Measurements from ENCODE around the gene SLC7A5.

SLC7A5 gene

DNA sequence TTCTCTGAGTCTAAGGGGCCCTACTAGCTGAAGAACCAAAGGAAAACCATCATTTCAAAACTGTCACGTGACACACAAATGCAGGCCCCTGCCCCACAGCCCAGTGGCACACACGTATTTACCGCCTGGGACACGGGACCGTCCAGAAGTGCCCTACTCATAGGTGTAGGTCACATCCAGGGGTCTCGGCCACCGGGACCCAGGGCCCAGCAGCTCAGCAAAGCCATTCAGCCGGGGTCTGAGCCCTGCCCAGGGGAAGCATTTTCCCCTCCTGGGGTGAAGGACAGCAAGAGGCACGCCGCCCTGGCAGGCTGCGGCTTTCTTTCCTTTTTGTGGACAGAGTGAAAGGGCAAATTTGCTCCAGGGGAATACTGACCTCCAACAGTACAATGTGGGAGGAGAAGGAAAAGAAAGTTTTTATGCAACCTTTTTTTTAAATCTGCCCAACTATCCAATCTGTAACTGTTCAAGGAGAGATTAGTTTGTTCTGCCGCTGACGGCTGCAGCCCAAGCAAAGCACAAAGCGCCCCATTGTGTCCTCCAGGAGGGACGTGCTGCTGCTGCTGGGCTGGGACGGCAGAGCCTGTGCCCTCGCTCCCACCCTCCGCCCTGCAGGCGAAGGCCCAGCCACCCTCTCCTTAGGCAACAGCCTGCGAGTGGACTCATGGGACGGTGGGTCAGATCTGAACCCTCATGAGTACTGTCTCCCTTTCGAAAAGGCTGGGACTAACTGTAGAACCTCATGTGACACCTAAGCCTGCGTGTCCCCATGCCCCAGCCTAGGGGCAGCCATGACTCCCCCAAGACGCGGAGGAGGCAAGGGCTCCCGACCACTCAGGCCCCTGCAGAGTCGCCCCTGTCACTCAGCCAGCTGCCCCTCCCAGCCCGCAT, 21.3 kb downstream of the SLC7A5 start:
- H3K9ac ChIP-seq (ENCODE audit: low read depth, low read length), result no peak overlapping the region
- peaks cover 49% of the 10 kb centered on the region for H3K36me3 ChIP-seq (ENCODE audit: insufficient read depth, low read depth, low read length)
- H3K27me3 ChIP-seq (ENCODE audit: insufficient read depth, low read length), result no peaks in the 10 kb centered on the region
- peaks cover 8% of the 10 kb centered on the region for H3K4me1 ChIP-seq (ENCODE audit: insufficient read depth, low read length)
- H3K4me3 ChIP-seq (ENCODE audit: low read length), result no peak overlapping the region
- H3K9me3 ChIP-seq (ENCODE audit: insufficient read depth, low read depth, low read length), result no peaks in the 10 kb centered on the region
- no peak overlapping the region for H3K27ac ChIP-seq (ENCODE audit: low read length)

DNA sequence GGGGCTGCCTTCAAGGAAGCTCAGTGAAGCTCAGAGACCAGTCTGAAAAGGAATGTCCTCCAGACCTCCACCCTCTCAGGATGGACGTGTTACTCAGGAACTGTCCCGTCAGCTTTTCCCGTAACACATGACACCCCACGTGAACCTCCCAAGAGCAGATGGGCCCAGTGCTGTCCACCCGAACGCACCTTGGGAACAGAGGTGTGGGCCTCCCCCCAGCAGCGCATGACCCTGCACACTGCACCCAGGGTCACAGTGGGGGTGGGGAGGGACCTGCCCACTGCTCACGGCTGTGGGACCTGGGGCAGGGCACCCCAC, 21.9 kb downstream of the SLC7A5 start:
- Histone ChIP-seq H3K4me3 (ENCODE audit: low read length) (no peak overlapping the region), H3K27me3 (ENCODE audit: insufficient read depth, low read length) (no peaks in the 10 kb centered on the region), H3K4me1 (ENCODE audit: insufficient read depth, low read length) (peaks cover 3% of the 10 kb centered on the region; the same call in 1 of the 2 replicates), H3K9me3 (ENCODE audit: insufficient read depth, low read depth, low read length) (no peaks in the 10 kb centered on the region), H3K9ac (ENCODE audit: low read depth, low read length) (no peak overlapping the region), H3K27ac (ENCODE audit: low read length) (no peak overlapping the region), H3K36me3 (ENCODE audit: insufficient read depth, low read depth, low read length) (peaks cover 49% of the 10 kb centered on the region)

DNA sequence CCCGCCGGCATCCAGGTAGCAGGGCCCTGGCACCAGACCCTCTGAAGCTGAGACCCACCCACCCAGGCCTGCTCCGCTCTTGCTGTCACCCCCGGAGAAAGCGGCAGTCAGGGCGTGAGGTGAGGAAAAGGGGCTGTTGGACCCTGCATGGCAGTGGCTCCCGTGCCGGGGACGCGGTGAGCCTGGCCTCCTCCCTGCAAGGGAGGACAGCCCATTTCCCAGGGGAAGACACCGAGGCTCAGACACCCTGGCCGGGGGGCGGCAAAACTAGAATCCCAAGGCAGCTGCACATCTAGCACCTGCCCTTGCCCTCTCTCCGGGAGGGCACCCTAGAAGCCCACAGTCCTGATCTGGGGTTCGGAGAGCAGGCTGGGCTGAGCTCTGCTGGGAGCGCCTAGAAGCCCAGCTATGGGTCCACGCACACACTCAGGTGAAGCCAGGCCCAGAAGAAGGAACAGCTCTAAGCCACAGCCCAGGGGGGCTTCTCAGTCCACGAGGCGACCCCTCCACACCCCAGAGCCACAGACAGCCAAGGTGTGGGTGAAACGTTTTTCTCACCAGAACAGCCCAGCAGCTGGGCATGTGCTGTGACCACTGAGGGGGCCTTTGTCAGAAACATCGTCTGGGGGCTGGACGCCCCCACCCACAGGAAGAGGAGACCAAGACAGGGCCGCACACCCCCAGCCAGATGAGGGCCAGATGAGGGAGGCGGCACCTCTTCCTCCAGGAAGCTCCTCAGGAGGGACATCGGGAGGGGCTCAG, 22.4 kb downstream of the SLC7A5 start:
- no peaks in the 10 kb centered on the region for H3K9me3 ChIP-seq (ENCODE audit: insufficient read depth, low read depth, low read length)
- H3K27ac ChIP-seq (ENCODE audit: low read length), result no peak overlapping the region
- H3K4me3 ChIP-seq (ENCODE audit: low read length), result no peak overlapping the region
- H3K9ac ChIP-seq (ENCODE audit: low read depth, low read length), result no peak overlapping the region
- H3K36me3 ChIP-seq (ENCODE audit: insufficient read depth, low read depth, low read length), result peaks cover 55% of the 10 kb centered on the region
- peaks cover 3% of the 10 kb centered on the region; the same call in 1 of the 2 replicates for H3K4me1 ChIP-seq (ENCODE audit: insufficient read depth, low read length)
- H3K27me3 ChIP-seq (ENCODE audit: insufficient read depth, low read length), result no peaks in the 10 kb centered on the region

DNA sequence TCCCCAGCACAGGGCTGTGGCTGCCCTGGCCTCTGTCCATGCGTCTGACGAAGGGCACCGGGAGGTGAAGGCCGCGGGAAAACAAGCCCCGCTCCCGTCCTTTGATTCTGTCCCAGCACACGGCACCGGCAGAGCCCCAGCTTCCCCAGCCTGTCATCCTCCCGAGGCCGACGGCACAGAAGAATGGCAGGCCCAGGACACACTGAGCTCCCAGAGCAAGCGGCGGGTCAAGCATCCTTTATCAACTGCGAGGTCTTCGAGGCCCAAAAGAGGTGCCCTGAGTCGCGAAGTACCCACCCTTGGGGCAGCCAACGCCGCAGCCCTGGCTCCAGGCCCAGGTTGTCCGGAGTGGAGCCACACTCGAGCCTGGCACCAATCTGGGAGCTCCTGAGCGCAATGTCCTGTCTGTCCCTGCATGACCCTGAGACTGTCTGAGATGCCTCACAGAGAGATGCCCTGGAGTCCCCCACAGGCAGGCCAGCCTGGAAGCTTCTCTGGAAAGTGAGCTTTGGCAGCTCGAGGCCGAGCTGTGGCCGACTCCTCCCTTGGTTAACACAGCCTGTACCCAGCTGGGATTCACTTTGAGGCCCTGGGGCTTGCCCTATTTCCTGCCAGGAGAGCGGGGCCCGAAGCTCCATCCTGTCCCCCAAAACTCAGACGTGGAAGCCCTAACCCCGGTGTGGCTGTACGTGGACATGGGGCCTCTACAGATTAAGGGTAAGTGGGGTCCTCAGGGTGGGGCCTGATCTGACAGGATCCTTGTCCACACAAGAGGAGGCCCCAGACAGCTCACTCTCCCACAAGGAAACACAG, 23.3 kb downstream of the SLC7A5 start:
- H3K9ac ChIP-seq (ENCODE audit: low read depth, low read length), result no peak overlapping the region
- H3K4me3 ChIP-seq (ENCODE audit: low read length), result no peak overlapping the region
- H3K4me1 ChIP-seq (ENCODE audit: insufficient read depth, low read length), result 0 out of 2 replicates have a peak, but pooled peaks cover 3% of the 10 kb centered on the region
- no peaks in the 10 kb centered on the region for H3K27me3 ChIP-seq (ENCODE audit: insufficient read depth, low read length)
- H3K36me3 ChIP-seq (ENCODE audit: insufficient read depth, low read depth, low read length), result peaks cover 56% of the 10 kb centered on the region
- H3K27ac ChIP-seq (ENCODE audit: low read length), result no peak overlapping the region
- no peaks in the 10 kb centered on the region for H3K9me3 ChIP-seq (ENCODE audit: insufficient read depth, low read depth, low read length)

DNA sequence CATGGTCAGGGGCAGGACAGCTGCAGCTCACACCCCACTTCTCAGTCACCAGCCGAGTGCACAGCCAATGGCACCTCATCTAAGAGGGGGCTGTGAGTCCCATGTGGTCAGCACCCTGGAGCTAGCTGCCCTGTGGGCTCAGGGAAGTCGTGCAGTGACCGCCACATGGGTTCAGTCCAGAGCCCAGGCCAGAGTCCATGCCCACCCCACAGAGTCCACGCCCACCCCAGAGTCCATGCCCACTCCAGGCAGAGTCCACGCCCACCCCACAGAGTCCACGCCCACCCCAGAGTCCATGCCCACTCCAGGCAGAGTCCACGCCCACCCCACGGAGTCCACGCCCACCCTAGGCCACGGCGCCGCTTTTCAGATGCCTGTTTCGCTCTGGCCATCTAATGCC, 24.1 kb downstream of the SLC7A5 start:
- Histone ChIP-seq H3K36me3 (ENCODE audit: insufficient read depth, low read depth, low read length) (peaks cover 56% of the 10 kb centered on the region), H3K4me1 (ENCODE audit: insufficient read depth, low read length) (0 out of 2 replicates have a peak, but pooled peaks cover under 1% of the 10 kb centered on the region), H3K9me3 (ENCODE audit: insufficient read depth, low read depth, low read length) (no peaks in the 10 kb centered on the region), H3K27ac (ENCODE audit: low read length) (no peak overlapping the region), H3K27me3 (ENCODE audit: insufficient read depth, low read length) (no peaks in the 10 kb centered on the region), H3K9ac (ENCODE audit: low read depth, low read length) (no peak overlapping the region), H3K4me3 (ENCODE audit: low read length) (no peak overlapping the region)

DNA sequence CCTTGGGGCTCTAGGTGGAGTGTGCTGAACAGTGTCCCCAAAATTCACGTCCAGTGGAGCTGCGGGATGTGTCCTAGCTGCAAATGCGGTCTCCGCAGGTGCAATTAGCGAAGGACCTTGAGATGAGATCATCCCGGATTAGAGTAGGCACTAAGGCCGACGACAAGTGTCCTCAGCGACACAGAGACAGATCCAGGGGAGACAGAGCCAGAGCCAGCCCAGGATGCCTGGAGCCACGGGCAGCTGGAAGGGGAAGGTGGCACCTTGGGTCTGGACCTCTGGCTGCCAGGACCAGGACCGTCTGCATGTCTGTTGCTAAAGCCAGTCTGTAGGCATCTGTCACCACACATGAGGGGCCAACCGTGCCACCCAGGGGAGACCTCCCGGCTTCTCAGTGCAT, 24.5 kb downstream of the SLC7A5 start:
- Histone ChIP-seq H3K4me3 (ENCODE audit: low read length) (no peak overlapping the region), H3K4me1 (ENCODE audit: insufficient read depth, low read length) (no peaks in the 10 kb centered on the region), H3K36me3 (ENCODE audit: insufficient read depth, low read depth, low read length) (peaks cover 56% of the 10 kb centered on the region), H3K9me3 (ENCODE audit: insufficient read depth, low read depth, low read length) (no peaks in the 10 kb centered on the region), H3K27ac (ENCODE audit: low read length) (no peak overlapping the region), H3K27me3 (ENCODE audit: insufficient read depth, low read length) (no peaks in the 10 kb centered on the region), H3K9ac (ENCODE audit: low read depth, low read length) (no peak overlapping the region)

DNA sequence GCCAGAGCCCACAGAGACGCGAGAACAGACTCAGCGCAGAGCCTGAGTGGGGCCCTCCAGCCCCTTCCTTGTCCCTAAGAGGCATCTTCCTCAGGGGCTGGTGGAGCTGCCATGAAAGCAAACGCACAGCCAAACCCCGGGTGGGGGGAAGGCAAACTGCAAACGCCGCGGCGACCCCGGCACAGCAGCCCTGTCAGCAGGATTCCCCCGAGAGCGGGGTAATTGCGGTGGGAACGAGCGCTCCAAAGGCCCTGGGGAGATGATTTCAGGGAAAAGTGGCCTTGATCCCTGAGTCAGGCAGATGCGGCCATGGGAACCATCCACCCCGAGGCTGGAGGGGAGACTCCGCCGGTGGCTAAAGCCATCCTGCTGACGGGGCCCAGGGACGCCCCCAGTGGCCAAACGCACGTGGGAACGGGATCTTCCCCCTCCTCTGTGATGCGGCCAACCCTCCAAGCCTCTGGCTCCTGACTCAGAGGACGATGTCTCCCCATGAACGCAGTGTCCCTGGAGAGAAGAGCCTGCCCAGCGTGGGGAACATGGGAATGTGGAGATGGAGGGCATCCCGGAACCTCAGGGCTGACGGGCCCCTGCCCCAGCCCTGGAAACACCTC, 25.1 kb downstream of the SLC7A5 start:
- Histone ChIP-seq H3K9ac (ENCODE audit: low read depth, low read length) (no peak overlapping the region), H3K27me3 (ENCODE audit: insufficient read depth, low read length) (no peaks in the 10 kb centered on the region), H3K9me3 (ENCODE audit: insufficient read depth, low read depth, low read length) (no peaks in the 10 kb centered on the region), H3K4me3 (ENCODE audit: low read length) (no peak overlapping the region), H3K27ac (ENCODE audit: low read length) (no peak overlapping the region), H3K4me1 (ENCODE audit: insufficient read depth, low read length) (no peaks in the 10 kb centered on the region), H3K36me3 (ENCODE audit: insufficient read depth, low read depth, low read length) (peaks cover 56% of the 10 kb centered on the region)

DNA sequence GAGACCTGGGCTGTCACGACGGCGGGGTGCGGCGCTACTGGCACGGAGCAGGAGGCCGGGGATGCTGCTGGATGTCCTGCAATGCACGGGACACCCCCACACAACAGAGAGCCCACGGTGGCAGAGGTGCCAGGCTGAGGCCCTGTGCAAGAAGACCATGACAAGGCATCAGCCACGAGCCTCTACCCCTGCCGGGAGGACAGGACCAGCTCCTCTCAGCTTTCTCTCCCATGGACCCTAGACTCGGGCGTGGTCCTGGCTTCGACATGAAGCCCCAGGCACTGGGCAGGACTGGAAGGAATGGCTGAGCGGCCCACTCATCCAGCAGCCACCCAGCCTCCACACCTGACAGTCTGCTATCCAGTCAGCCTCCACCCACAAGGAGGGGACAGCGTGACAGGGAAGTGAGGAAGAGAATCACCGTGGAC, 25.6 kb downstream of the SLC7A5 start:
- no peaks in the 10 kb centered on the region for H3K27me3 ChIP-seq (ENCODE audit: insufficient read depth, low read length)
- H3K4me3 ChIP-seq (ENCODE audit: low read length), result no peak overlapping the region
- no peak overlapping the region for H3K27ac ChIP-seq (ENCODE audit: low read length)
- H3K36me3 ChIP-seq (ENCODE audit: insufficient read depth, low read depth, low read length), result peaks cover 56% of the 10 kb centered on the region
- no peak overlapping the region for H3K9ac ChIP-seq (ENCODE audit: low read depth, low read length)
- no peaks in the 10 kb centered on the region for H3K4me1 ChIP-seq (ENCODE audit: insufficient read depth, low read length)
- H3K9me3 ChIP-seq (ENCODE audit: insufficient read depth, low read depth, low read length), result no peaks in the 10 kb centered on the region

DNA sequence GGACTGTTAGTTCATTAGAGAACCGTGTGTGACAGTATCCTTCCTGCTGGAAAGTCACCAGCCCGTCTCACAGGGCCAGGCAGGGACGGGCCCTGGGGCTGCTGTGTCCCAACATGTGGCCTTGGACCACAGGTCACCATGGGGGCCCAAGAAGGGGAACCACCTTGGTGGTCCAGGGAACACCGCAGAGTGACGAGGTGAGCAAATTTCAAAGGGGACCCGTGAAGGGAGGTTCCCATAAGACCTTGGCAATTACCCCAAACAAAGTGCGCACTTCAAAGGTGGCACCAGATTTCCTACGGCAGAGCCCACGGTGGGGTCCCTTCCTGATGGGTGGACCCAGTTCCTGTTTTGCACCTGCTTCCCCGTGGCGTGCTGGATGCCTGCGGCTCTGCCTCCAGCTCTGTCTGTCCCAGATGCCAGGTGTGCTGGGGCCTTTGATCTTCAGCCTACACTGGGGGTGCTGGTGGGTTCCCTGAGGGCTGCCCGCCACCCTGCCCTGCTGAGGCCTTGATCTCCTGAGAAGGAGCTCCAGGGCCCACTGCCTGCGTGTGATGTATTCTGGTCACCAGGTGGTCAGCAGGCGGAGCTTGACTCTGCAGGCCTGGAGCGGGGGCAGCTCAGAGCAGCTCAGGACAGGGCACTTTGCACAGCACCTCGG, 27.0 kb downstream of the SLC7A5 start:
- Histone ChIP-seq H3K9me3 (ENCODE audit: insufficient read depth, low read depth, low read length) (no peaks in the 10 kb centered on the region), H3K4me1 (ENCODE audit: insufficient read depth, low read length) (no peaks in the 10 kb centered on the region), H3K4me3 (ENCODE audit: low read length) (no peak overlapping the region), H3K27ac (ENCODE audit: low read length) (no peak overlapping the region), H3K27me3 (ENCODE audit: insufficient read depth, low read length) (no peaks in the 10 kb centered on the region), H3K36me3 (ENCODE audit: insufficient read depth, low read depth, low read length) (peaks cover 56% of the 10 kb centered on the region), H3K9ac (ENCODE audit: low read depth, low read length) (no peak overlapping the region)

DNA sequence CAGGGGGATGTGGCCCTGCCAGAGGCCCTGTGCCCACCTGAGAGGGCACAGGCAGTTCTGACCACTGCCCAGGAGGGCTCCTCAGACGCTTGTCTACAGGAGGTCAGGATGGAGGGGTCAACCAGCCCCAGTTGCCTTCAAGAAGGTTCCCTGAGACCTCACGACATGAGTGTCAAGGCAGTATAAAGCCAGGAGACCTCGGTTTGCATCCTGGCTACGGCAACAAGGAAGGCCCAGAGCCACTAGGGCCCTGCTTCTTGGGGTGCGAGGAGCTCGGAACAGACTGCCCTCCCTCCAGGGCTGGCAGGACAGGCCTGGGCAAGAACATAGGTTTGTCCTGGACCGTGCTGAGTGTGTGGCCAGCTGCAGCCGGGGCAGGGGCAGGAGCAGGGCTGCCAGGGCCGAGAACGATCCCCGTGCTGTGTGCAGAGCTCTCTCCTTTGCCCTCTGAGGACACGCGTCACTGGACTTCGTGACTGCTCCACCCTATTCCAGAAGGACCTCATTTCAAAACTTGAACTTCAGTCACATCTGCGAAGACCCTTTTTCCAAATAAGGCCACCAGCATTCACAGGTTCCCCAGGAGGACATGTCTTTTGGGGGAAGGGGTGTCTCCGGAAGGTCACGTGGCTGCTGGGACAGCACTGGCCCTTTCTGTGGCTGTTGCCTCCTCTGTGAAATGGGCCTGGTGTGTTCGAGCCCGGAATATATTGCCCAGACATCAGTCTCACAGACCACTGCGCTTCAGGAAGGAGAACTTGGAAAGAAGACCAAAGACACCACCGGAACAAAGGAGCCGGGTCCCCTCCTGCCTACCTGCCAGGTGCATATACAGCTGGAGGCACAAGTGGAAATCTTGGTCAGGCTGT, 27.7 kb downstream of the SLC7A5 start:
- no peak overlapping the region for H3K4me3 ChIP-seq (ENCODE audit: low read length)
- no peak overlapping the region for H3K27ac ChIP-seq (ENCODE audit: low read length)
- H3K27me3 ChIP-seq (ENCODE audit: insufficient read depth, low read length), result no peaks in the 10 kb centered on the region
- H3K36me3 ChIP-seq (ENCODE audit: insufficient read depth, low read depth, low read length), result peaks cover 63% of the 10 kb centered on the region
- H3K9ac ChIP-seq (ENCODE audit: low read depth, low read length), result no peak overlapping the region; the same call in 1 of the 2 replicates
- H3K9me3 ChIP-seq (ENCODE audit: insufficient read depth, low read depth, low read length), result no peaks in the 10 kb centered on the region
- no peaks in the 10 kb centered on the region for H3K4me1 ChIP-seq (ENCODE audit: insufficient read depth, low read length)

All from iPS-20b (cell line).